HG03095 (cell line): ENCODE data around the gene USP5.
"Not testable (repeated sequence)": the region's sequence is repeated elsewhere in the genome, so short reads cannot be mapped to it uniquely, and the experiment has no call there.

Experiments
- ATAC-seq: cut with Tn5 transposase; IDR thresholded peaks from one replicate; pipeline ENCODE4 v1.9.1; 2021; ENCODE audit warnings: moderate library complexity; ENCODE audit not compliant: unreplicated experiment

Gene USP5

DNA sequence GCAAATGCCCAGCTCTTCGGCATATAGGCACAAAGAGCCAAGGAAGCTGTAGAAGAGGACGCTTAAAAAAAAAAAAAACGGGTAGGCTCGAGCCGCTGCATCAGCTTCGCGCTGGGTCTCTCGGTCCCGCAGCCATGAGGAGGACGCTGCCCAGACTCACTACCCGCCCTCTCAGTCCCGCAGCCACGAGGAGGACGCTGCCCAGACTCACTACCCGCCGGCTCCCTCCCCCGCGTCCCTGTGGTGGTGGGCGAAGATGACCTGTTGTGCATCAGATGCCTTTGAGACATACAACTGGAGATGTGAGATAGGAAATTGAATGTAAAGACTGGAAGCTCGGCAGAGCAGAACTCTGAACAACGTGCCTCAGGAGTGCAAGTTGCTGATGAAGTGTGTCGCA, 32.6 kb downstream of the USP5 start:
- ATAC-seq = no peak

DNA sequence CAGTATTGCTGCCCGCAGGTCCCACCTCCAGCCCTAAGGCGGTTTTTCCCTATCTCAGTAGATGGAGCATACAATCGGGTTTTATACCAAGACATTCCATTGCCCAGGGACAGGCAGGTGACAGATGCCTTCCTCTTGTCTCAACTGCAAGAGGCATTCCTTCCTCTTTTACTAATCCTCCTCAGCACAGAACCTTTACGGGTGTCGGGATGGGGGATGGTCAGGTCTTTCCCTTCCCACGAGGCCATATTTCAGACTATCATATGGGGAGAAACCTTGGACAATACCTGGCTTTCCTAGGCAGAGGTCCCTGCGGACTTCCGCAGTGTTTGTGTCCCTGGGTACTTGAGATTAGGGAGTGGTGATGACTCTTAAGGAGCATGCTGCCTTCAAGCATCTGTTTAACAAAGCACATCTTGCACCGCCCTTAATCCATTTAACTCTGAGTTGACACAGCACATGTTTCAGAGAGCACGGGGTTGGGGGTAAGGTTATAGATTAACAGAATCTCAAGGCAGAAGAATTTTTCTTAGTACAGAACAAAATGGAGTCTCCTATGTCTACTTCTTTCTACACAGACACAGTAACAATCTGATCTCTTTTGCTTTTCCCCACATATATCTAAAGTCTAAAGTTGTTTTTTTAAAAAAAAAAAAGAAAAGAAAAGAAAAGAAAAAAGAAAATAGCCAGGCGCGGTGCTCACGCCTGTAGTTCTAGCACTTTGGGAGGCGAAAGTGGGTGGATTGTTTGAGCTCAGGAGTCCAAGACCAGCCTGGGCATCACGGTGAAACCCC, 34.5 kb downstream of the USP5 start:
- not testable (repeated sequence) for ATAC-seq

DNA sequence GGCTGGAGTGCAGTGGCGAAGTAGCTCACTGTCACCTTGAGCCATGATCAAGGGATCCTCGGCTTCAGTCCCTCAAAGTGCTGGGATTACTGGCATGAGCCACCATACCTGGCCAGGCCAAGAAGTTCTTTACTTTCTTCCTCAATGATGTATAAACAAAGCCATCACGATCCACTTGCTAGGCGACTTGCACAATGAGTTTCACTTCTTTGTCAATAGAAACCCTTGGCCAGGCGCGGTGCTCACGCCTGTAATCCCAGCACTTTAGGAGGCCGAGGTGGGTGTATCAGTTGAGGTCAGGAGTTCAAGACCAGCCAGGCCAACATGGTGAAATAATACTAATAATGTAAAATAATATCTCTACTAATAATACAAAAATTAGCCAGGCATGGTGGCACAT, 35.5 kb downstream of the USP5 start:
- no peak for ATAC-seq

DNA sequence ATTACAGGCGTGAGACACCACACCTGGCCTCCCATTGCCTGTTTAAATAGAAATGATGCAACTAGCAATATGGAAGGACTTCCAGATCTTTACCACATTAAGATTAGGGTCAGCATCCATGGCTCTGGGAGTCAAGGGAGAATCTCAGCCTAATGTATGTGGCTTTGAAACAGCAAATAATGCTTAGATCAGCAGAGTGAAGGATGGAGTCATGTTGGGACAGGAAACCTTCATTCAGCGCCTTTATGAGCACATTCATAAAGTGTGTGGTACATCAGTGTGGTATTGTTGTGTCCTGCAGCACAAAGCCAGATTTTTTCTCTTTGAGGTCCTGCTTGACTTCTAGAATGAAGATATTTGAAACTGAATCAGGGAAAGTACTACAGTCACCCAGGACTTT, 36.4 kb downstream of the USP5 start:
- no peak for ATAC-seq

DNA sequence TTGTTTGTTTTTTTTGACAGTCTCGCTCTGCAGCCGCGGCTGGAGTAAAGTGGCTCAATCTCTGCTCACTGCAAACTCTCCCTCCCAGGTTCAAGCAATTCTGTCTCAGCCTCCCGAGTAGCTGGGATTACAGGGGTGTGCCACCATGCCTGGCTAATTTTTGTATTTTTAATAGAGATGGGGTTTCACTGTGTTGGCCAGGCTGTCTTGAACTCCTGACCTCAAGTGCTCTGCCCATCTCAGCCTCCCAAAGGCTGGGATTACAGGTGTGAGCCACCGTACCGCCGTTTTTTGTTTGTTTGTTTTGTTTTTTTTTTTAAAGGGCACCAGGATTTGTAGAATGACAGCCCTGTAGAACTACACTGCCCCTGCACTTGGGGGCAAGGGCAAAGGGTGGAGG, 36.8 kb downstream of the USP5 start:
- not testable (repeated sequence) for ATAC-seq

DNA sequence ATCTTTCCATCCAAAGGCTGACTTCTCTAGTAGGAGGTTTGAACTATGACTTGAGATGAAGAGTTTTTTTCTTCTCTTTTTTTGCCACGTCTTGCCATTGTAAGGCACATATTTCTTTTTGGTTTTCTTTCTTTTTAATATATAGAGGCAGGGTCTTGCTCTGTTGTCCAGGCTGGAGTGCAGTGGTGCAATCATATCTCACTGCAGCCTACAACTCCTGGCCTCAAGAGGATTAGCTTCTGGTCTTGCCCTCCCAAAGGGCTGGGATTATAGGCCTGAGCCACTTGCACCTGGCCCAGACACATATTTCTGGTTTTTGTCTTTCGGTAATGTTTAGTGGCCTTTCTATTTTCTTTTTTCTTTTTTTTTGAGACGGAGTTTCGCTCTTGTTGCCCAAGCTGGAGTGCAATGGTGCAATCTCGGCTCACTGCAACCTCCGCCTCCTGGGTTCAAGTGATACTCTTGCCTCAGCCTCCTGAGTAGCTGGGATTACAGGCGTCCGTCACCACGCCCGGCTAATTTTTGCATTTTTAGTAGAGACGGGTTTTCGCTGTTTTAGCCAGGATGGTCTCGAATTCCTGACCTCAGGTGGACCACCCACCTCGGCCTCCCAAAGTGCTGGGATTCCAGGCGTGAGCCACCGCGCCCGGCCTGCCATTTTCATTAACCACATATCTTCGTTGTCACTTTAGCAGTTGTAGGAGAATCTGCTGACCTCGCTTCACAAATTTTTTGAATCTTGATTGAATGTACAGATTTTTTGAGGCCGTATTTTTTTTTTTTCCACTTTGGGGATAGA, 38.0 kb downstream of the USP5 start:
- not testable (repeated sequence) for ATAC-seq

DNA sequence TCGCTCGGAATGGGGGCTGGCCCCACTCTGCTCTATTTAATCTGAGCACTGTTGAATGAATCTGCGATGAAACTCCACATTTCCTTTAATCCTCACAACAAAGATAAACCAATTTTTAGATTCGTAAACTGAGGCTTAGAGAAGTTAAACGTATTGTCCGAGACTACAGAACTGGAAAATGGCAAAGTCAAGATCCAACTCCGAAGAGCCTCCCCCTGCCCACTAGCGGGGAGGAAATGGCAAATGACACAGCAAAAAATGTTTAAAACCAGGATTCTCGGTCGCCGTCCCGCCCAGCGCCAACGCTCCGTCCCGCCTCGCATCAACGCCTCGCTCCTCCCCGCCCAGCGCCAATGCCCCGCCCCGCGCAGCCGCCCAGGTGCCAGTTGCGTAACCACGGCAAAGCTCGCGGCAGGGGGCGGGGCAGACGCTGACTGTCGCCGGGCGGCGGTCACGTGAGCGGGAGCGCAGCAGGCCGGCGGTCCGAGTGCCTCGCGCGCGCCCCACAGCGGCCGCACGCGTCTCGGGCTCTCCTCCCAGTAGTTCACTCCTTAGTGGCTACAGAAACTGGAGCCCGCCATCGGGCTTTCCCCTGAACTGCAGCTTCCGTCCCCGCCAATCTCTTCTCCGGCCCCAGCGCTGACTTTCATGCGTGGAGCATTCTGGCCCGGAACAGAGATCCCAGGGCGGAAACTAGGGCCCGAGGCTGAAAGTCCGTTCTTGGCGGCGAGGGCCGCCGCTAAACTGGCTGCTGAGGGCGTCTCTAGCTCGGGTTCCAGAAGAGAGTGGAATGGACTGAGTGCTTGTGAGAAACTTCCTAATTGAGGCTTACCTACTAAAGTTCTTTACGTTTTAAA, 39.1 kb downstream of the USP5 start:
- ATAC-seq = peak; percentile 91

DNA sequence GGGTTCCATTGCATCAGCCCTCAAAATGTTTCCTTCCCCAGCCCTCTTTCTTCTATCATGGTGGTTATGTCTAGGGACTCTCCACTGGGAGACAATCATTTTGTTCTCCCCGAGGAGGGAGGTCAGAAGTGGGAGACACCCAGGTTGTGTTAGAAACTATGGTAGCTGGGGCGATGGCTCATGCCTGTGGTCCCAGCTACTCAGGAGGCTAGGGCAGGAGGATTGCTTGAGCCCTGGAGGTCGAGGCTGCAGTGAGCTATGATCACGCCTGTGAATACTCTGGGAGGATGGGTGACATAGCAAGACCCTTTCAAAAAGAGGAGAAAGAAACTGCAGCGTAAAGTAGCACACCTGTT, 39.7 kb downstream of the USP5 start:
- ATAC-seq = peak; percentile 6

DNA sequence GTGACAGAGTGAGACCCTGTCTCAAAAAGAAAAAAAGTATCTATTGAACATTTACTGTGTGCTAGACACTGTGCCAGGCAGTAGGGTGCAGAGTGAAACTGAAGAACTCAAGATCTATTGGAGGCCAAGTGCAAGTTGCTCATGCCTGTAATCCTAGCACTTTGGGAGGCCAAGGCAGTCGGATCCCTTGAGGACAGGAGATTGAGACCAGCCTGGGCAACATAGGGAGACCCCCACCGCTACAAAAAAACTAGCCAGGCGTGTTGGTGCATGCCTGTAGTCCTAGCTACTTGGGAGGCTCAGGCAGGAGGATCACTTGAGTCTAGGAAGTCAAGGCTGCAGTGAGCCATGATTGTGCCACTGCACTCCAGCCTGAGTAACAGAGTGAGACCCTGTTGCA, 40.7 kb downstream of the USP5 start:
- ATAC-seq = not testable (repeated sequence)

DNA sequence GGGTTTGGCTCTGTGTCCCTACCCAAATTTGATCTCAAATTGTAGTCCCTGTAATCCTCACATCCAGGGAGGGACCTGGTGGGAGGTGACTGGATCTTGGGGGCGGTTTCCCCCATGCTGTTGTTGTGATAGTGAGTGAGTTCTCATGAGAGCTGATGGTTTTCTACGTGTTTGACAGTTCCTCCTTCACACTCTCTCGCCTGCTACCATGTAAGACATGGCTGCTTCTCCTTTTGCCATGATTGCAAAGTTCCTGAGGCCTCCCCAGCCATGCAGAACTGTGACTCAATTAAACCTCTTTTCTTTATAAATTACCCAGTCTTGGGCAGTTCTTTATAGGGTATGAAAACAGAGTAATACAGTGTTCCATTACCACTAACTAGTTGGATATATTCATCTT, 42.4 kb downstream of the USP5 start:
- ATAC-seq = no peak

DNA sequence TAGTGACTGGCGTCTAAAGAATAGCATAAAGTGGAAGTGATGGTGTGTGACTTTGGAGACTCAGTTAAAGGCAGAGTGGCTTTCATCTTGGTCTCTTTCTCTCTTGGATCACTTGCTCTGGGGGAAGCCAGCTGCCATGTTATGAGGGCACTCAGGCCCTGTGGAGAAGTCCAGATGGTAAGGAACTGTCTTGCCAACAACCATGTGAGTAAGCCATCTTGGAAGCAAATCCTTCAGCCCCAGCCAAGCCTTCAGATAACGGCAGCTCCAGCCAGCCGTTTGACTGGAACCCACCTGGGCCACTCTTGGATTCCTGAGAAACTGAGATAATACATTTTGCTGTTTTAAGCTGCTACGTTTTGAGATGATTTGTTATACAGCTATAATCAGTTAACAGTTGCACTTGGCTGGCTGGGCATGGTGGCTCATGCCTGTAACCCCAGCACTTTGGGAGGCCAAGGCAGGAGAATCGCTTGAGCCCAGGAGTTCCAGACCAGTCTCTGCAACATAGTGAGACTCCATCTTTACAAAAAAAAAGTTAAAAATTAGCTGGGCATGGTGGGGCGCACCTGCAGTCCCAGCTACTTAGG, 45.0 kb downstream of the USP5 start:
- ATAC-seq = no peak

DNA sequence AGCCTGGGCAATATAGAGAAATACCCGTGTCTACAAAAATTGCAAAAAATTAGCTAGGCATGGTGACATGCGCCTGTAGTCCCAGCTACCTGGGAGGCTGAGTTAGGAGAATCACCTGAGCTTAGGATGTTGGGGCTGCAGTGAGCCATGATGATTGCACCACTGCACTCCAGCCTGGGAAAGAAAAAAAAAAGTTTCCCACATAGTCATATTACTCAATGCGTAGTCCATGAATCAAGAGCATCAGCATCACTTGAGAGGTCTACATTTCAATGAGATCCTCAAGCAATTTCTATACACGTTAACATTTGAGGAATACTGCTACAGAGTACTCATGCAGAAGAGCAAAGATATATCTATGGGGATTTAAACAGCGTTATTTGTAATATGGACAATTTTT, 47.5 kb downstream of the USP5 start:
- no peak for ATAC-seq

DNA sequence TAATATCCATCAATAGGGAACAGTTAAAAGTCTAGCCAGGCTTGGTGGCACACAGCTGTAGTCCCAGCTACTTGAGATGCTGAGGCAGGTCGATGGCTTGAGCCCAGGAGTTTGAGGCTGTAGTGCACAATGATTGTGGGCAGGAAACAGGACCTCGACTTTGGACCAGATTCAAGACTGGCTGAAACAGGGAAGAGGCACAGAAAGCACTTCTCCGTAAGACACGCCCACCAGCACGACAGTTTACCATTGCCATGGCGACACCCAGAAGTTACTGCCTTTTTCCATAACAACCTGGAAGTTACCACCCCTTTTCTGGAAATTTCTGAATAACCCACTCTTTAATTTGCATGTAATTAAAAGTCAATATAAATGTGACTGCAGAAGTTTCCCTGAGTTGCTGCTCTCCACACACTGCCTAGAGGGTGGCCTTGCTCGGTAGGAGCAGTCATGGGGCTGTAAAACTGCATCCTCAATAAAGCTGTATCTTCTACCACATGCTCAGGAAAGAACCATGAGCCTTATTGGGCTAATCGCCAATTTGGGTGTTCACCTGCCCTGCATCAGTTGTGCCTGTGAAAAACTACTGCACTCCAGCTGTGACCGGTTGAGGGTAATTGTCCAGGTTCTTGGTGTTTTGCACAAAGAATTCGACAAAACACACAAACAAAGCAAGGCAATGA, 48.0 kb downstream of the USP5 start:
- no peak for ATAC-seq

DNA sequence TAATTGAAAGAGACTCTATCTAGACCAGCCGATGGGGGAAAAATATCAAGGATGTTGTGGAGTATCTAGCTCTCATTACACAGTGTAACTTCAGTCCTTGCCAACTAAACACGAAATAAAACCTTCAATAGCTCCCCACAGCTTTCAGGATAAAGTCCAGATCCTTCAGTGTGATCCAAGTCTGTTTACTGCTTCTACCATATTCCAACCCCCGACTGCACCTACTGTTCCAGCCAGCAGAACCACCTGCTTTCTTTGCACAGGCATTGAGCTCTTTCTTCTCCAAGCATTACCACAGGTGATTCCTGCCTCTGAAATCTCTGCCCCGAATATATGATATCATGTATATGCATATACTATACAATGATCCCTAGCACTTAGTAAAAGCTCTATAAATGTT, 50.5 kb downstream of the USP5 start:
- ATAC-seq = no peak

DNA sequence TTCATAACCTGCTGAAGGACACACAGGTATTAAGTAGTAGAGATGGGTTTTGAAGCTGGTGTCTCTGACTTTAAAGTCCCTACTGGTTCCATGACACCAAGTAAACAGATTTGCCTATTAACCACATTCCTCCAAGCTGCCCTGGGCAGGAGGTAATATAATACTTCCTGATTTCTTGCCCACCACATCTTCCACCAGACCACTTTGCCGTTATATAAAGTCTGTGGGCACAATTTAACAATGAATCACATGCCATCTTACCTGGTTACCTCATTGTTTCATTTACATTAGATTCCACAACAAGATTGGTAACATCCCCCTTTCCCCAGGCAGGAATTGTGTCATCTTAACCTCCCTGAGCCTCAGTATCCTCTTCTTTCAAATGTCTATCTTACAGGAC, 51.8 kb downstream of the USP5 start:
- no peak for ATAC-seq

DNA sequence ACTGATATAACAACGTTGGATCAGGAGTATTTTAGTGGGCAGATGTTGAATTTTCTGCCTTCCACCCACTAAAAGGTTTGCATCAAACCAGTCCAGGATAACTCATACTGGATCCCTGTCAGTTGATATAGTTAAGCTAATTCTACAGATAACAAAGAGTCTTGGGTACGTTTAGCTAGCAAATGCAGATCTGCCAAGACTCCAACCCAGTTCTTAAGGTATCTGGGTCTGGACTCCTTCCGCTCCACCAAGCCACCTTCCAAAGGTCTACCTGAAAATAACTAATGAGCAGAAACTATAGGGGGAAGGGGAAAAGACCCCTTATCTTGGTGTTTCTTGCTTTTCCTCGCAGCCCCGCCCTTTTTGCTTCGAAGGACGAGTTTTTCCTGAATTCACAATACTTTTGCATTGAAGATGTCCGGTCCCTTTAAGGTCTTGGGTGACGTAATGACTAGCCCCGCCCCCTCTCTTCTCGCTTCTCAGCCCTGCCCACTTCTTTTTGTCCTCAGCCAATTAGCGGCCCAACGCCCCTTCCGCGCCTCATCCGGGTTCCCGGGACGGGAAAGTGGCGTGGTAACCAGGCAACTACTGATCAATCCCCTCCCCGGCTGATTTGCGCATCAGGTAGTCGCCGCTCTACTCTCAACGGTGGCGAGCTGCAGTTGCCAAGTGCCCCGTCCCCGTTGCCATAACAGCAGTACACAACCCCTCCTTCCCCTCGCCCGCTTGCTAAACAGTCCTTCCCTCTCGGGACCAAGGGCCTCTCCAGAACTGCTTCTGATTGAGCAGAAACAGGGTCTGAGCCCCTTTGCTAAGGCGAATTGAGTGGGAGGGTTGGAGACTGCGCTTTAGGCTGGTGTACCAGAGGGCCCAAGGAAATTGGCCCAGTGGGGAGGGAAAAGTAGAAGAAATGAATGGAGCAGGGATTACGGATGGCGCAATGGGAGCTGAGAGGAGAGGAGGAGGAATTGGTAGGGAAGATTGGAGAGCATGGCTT, 52.6 kb downstream of the USP5 start, which contains the start of gene LRRC23:
LRRC23 (plus strand) TSS at position 543 of the 997 bp plus-strand sequence. CDS start 812 bp downstream, outside the sequence.
- peak; percentile 94 for ATAC-seq

DNA sequence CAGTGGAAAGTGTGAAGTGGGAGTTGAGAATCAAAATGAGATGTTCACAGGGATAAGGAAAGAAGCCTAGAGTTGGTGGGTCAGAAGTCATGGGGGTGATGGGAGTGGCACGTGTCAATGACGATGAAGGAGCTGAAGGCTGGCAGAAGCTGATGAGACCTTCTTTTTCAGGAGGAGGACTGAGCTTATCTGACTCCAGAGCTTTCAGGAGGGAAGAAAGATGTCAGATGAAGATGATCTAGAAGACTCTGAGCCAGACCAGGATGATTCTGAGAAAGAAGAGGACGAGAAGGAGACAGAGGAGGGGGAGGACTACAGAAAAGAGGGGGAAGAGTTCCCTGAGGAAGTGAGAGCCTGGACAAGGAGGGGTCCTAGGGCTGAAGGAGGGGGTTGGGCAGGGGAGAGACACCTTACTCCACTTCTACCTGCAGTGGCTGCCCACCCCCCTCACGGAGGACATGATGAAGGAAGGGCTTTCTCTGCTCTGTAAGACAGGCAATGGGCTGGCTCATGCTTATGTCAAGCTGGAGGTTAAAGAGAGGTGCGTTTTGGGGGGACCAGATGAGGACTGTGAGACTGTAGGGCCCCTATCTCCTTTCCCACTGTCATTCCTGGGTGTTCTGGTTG, 53.6 kb downstream of the USP5 start:
- ATAC-seq = no peak

DNA sequence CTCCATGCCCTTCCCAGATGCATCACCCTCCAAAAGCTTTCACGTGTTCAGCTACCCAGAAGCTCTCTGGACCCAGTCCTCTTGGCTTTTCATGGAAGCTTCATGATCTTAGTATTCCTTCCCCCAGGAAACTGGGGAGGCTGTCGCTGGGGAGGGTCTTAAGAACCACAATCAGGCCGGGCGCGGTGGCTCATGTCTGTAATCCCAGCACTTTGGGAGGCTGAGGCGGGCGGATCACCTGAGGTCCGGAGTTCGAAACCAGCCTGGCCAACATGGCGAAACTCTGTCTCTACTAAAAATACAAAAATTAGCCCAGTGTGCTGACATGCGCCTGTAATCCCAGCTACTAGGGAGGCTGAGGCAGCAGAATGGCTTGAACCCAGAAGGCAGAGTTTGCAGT, 56.2 kb downstream of the USP5 start:
- not testable (repeated sequence) for ATAC-seq
